ENCODE data around the gene LRFN4.

DNA sequence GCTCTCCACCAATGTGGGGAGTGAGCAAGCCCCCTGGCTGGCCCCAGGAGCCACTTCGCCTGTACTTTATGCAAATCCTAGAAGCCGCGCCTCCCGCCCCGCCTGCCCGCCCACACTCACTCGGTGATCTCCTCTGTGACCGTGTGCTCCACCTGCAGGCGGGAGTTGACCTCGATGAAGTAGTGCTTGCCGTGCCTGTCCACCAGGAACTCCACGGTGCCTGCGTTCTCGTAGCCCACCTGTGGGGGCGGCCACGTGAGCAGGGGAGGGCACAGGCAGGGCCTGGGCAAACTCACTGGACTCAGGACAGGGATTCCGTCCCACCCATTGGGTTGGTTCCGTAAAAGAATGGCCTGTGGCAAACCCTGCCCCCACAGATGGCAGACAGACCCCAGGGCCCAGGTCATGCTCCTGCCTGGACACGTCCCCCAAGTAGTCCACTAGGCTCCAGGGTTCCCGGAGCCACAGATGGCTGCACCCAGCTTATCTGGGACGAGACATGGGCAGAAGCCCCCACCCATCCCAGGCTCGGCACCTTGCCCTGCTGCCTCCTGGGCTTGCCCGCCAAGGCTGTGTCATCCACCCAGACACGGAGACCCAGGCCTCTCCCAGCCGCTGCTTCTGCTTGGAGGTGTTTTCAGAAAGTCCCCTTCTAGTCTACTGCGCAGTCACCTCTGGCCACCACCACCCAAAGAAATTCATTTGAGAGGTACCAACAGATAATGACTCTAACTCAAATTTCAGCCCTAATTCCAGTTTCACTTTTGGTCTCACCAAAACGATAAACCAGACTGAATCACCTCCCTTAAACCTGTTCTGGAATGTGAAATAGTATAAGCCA lies 12.1 kb downstream of the LRFN4 start:
- TF ChIP-seq SMC3 (conservative IDR thresholded peaks at IDR 0.05; ENCODE audit: poor library complexity) = no peak
- TF ChIP-seq, protein P1, sequence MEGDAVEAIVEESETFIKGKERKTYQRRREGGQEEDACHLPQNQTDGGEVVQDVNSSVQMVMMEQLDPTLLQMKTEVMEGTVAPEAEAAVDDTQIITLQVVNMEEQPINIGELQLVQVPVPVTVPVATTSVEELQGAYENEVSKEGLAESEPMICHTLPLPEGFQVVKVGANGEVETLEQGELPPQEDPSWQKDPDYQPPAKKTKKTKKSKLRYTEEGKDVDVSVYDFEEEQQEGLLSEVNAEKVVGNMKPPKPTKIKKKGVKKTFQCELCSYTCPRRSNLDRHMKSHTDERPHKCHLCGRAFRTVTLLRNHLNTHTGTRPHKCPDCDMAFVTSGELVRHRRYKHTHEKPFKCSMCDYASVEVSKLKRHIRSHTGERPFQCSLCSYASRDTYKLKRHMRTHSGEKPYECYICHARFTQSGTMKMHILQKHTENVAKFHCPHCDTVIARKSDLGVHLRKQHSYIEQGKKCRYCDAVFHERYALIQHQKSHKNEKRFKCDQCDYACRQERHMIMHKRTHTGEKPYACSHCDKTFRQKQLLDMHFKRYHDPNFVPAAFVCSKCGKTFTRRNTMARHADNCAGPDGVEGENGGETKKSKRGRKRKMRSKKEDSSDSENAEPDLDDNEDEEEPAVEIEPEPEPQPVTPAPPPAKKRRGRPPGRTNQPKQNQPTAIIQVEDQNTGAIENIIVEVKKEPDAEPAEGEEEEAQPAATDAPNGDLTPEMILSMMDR (IDR thresholded peaks at IDR 0.05; ENCODE audit: poor library complexity, severe bottlenecking) = no peak
- TF ChIP-seq EZH2 (IDR thresholded peaks at IDR 0.05; ENCODE audit: borderline replicate concordance, insufficient read depth, low read length, poor library complexity, severe bottlenecking) = no peak

Data from neural cell (in vitro differentiated cells).